HepG2 (cell line): Measurements from ENCODE around the gene ZNF749. TPM values are rescaled to one million over a fixed set of nuclear protein-coding genes. Genes with fewer than 3 reads are reported as not detected.

Experiments used
- ATAC-seq: fragments of 200-7000 bp; cut with Tn5 transposase; 3 replicates; pipeline ENCODE4 v1.9.1; 2020; ENCODE audit warnings: mild to moderate bottlenecking, moderate library complexity
- BruUV-seq: library from RNA; stranded (reverse); fragments of 400-500 nt; replicated peaks from 2 replicates; lab custom pipeline; 2021; lab: Mats Ljungman, UMichigan
- CTCF ChIA-PET: fragments of 300-600 bp; formaldehyde crosslinking; extraction: SDS; loops from one replicate; lab custom pipeline; 2021; ENCODE audit warnings: low total read pairs, inconsistent platforms, low intra/inter-chr PET ratio; lab: Yijun Ruan, JAX
- POLR2A ChIA-PET: fragments of 350-600 bp; sonication (Branson Sonifier 250); formaldehyde crosslinking; loops from one replicate; lab custom pipeline; 2020; ENCODE audit warnings: antibody characterized with exemption, inconsistent platforms; lab: Yijun Ruan, JAX
- DNase-seq: peaks from one replicate; pipeline ENCODE4 v3.0.0-alpha.2; 2015; ENCODE audit warnings: low spot score
- FAIRE-seq: peaks from 3 replicates; lab custom pipeline; 2011; peaks lifted over from hg19 to GRCh38; lab: Jason Lieb, UNC
- H2AFZ ChIP-seq: one replicate; pipeline ENCODE4 v1.6.1; 2011; ENCODE audit warnings: low read length, inconsistent platforms
- H3K27ac ChIP-seq: fragments of 300-600 bp; 3 replicates; pipeline ENCODE4 v1.8.0; 2011; ENCODE audit warnings: mixed run types, mild to moderate bottlenecking, mixed read lengths, low read length, inconsistent platforms; ENCODE audit not compliant: insufficient read depth; ENCODE audit errors: extremely low read length
- H3K27me3 ChIP-seq, 2 experiments: fragments of 200-600 bp in 1 of 2; 2 replicates in 1 of 2; 3 replicates in 1 of 2; pipeline versions ENCODE4 v1.6.0 to v1.8.0; 2011; ENCODE audit warnings: low read length in 2 of 2, mild to moderate bottlenecking in 2 of 2, moderate library complexity in 2 of 2, inconsistent platforms in 1 of 2; ENCODE audit not compliant: insufficient read depth in 2 of 2, control insufficient read depth in 1 of 2
- H3K36me3 ChIP-seq, 2 experiments: fragments of 200-600 bp in 1 of 2; replicated peaks in 1 of 2; 2 replicates in 1 of 2; 3 replicates in 1 of 2; pipeline versions ENCODE4 v1.5.1 to v1.8.0; 2011; ENCODE audit warnings: low read length in 2 of 2, inconsistent platforms in 1 of 2; ENCODE audit not compliant: insufficient read depth in 2 of 2, control insufficient read depth in 1 of 2
- H3K4me1 ChIP-seq: 2 replicates; pipeline ENCODE4 v1.5.1; 2012; ENCODE audit warnings: low read length, inconsistent platforms; ENCODE audit not compliant: insufficient read depth
- H3K4me2 ChIP-seq: 2 replicates; pipeline ENCODE4 v1.6.0; 2011; ENCODE audit warnings: low read depth, low read length, inconsistent platforms
- H3K4me3 ChIP-seq, 3 experiments: fragments of 200-600 bp in 1 of 3; sonication (generic), shearing (Covaris generic) in 1 of 3; replicated peaks in 1 of 3; 2 replicates each; pipeline ENCODE4 v1.5.1; 2011 to 2016; ENCODE audit warnings: low read length in 3 of 3, inconsistent platforms in 2 of 3, low read depth in 2 of 3, mild to moderate bottlenecking in 2 of 3, control low read depth in 1 of 3, mixed read lengths in 1 of 3; ENCODE audit not compliant: insufficient read depth in 1 of 3
- H3K79me2 ChIP-seq: one replicate; pipeline ENCODE4 v1.6.1; 2011; ENCODE audit warnings: low read length, inconsistent platforms; ENCODE audit not compliant: insufficient read depth
- H3K9ac ChIP-seq: 2 replicates; pipeline ENCODE4 v1.6.0; 2011; ENCODE audit warnings: mild to moderate bottlenecking, low read depth, low read length, inconsistent platforms; ENCODE audit not compliant: insufficient read depth
- H3K9me3 ChIP-seq: 2 replicates; pipeline ENCODE4 v1.5.1; 2012; ENCODE audit warnings: mild to moderate bottlenecking, low read length
- H4K20me1 ChIP-seq: 2 replicates; pipeline ENCODE4 v1.6.0; 2011; ENCODE audit warnings: inconsistent platforms, mild to moderate bottlenecking, low read length, moderate library complexity; ENCODE audit not compliant: insufficient read depth
- CBX2 ChIP-seq, 2 experiments: fragments of 200-600 bp in 1 of 2; sonication (generic); formaldehyde crosslinking in 1 of 2; IDR thresholded peaks; 2 replicates each; pipeline versions ENCODE4 v1.7.0 to v1.8.1; 2018 to 2022; ENCODE audit warnings: low read depth in 2 of 2, low read length in 1 of 2, mild to moderate bottlenecking in 1 of 2, missing genetic modification reagents in 1 of 2
- HNRNPLL ChIP-seq: fragments of 200-400 bp; formaldehyde crosslinking; IDR thresholded peaks from 2 replicates; pipeline ENCODE4 v1.6.1; 2017; ENCODE audit warnings: mild to moderate bottlenecking, low read depth, low read length; ENCODE audit not compliant: poor library complexity, severe bottlenecking
- IKZF4 ChIP-seq: sonication (generic); formaldehyde crosslinking; IDR thresholded peaks from 2 replicates; pipeline ENCODE4 v1.5.1; 2020; ENCODE audit warnings: borderline replicate concordance, mild to moderate bottlenecking, low read depth, missing genetic modification reagents; ENCODE audit errors: not compliant biosample characterization
- KLF16 ChIP-seq, 2 experiments: sonication (generic) in 1 of 2; formaldehyde crosslinking in 1 of 2; IDR thresholded peaks; 2 replicates each; pipeline versions ENCODE4 v1.6.1 to v1.8.0; 2016 to 2023; ENCODE audit warnings: missing genetic modification reagents in 2 of 2, missing compliant biosample characterization in 1 of 2
- LCORL ChIP-seq, 2 experiments: fragments of 450-650 bp in 1 of 2; sonication (generic) in 1 of 2; formaldehyde crosslinking in 1 of 2; IDR thresholded peaks; 2 replicates each; pipeline versions ENCODE4 v1.5.0 to v1.6.1; 2017 to 2020; ENCODE audit warnings: antibody characterized with exemption in 1 of 2, missing genetic modification reagents in 1 of 2
- UBTF ChIP-seq: sonication (generic); formaldehyde crosslinking; IDR thresholded peaks from 2 replicates; pipeline ENCODE4 v1.4.0; 2020; ENCODE audit warnings: mild to moderate bottlenecking, missing genetic modification reagents
- ZFP91 ChIP-seq: sonication (generic); formaldehyde crosslinking; IDR thresholded peaks from 2 replicates; pipeline ENCODE4 v1.9.0; 2022; ENCODE audit warnings: missing genetic modification reagents, mild to moderate bottlenecking, borderline replicate concordance
- ZNF543 ChIP-seq: sonication (generic); formaldehyde crosslinking; IDR thresholded peaks from 2 replicates; pipeline ENCODE4 v1.4.0; 2020; ENCODE audit warnings: mild to moderate bottlenecking, missing genetic modification reagents
- WGBS: methylation state at CpG from one replicate; pipeline ENCODE4 v1.1.6; 2017; ENCODE audit warnings: low lambda C conversion rate; 5-methylcytosine and 5-hydroxymethylcytosine counted together
- in situ Hi-C: cut with HindIII; loops from 2 replicates; pipeline ENCODE4 v1.10.0; 2017; ENCODE audit warnings: low pct_unique_long_range_greater_than_20kb; ENCODE audit not compliant: extremely low pct_ligation_motif_present
- intact Hi-C: fragments of 100-400 bp; cut with micrococcal nuclease; formaldehyde crosslinking; loops from one replicate; pipeline ENCODE4 v1.10.0; 2022; ENCODE audit not compliant: unreplicated experiment
- polyA plus RNA-seq, 8 experiments: library from polyadenylated mRNA; depleted of rRNA in 3 of 8; stranded (reverse) in 7 of 8; unstranded in 1 of 8; fragments of >200 nt; fragmentation: Illumina TruSeq in 4 of 8; extraction: Trizol in 4 of 8; gene quantifications; 2 replicates each; pipeline versions ENCODE4 v1.2.1 to v1.2.3, GENCODE V29; 2011 to 2016; ENCODE audit warnings: low read depth in 4 of 8, missing spikeins in 1 of 8, mixed read lengths in 1 of 8; ENCODE audit not compliant: insufficient read depth in 1 of 8
- total RNA-seq, 5 experiments: library from RNA; depleted of rRNA; stranded (reverse); fragments of >200 nt; fragmentation: Illumina TruSeq; extraction: Trizol; gene quantifications; 2 replicates each; pipeline ENCODE4 v1.2.3, GENCODE V29; 2016; ENCODE audit warnings: low read depth in 1 of 5

The ZNF749 gene
- total and polyA plus RNA-seq, 2 of the 13 experiments (the other 11 are each of a cell fraction or from before 2014, with no cell fraction given): 18.9 to 21.0 TPM

GRCh38 chr19:57410877-57411671, 24.1 kb upstream of the ZNF749 start, which contains the start of gene ZNF17 (continued):
- TF ChIP-seq HNRNPLL (peak; percentile 67), ZFP91 (CRISPR knock-in tag) (peak; percentile 81; the same call in 1 of the 2 replicates), IKZF4 (no peak)

GRCh38 chr19:57419439-57419838, 15.7 kb upstream of the ZNF749 start:
- no peak overlapping the region for H3K4me3 ChIP-seq

More at GRCh38 chr19:57419439-57419838, 15.7 kb upstream of the ZNF749 start:
- 99% methylated on average over 4 of the region's 4 CpGs for WGBS
- H3K9me3 ChIP-seq: no peaks in the 10 kb centered on the region
- no peaks in the 10 kb centered on the region for H3K4me1 ChIP-seq
- CTCF ChIA-PET: no interaction called here
- BruUV-seq: no TSS peak
- H3K27ac ChIP-seq: no peak overlapping the region
- no peaks in the 10 kb centered on the region for H3K27me3 ChIP-seq
- H4K20me1 ChIP-seq: no peaks in the 10 kb centered on the region
- no peak for TF ChIP-seq CBX2 (IDR thresholded peaks at IDR 0.05; ENCODE audit: low read depth, low read length)
- TF ChIP-seq CBX2 (CRISPR knock-in tag; IDR thresholded peaks at IDR 0.05; ENCODE audit: low read depth): no peak
- TF ChIP-seq LCORL (IDR thresholded peaks at IDR 0.05): 0 out of 2 replicates have a peak, but pooled peaks have one; percentile 28
- no peak for TF ChIP-seq LCORL (CRISPR knock-in tag; IDR thresholded peaks at IDR 0.05)
- TF ChIP-seq UBTF (CRISPR knock-in tag): no peak
- no peak for TF ChIP-seq ZNF543 (CRISPR knock-in tag)
- no peak for TF ChIP-seq KLF16 (CRISPR knock-in tag; IDR thresholded peaks at IDR 0.05)
- no peak for ATAC-seq
- no peak for DNase-seq
- H3K4me2 ChIP-seq: no peak overlapping the region
- H3K79me2 ChIP-seq: peaks cover 4% of the 10 kb centered on the region
- POLR2A ChIA-PET: no interaction called here
- no peak overlapping the region for H2AFZ ChIP-seq
- in situ Hi-C loops: no loop called here
- H3K36me3 ChIP-seq: peaks cover 10 to 40% of the 10 kb centered on the region in 2 experiments
- H3K9ac ChIP-seq: no peak overlapping the region
- no peak for FAIRE-seq
- intact Hi-C loops: no loop called here
